Neural progenitor cell (in vitro differentiated cells): Measurements from ENCODE around the gene KCNQ1. TPM values are rescaled to one million over a fixed set of nuclear protein-coding genes. Genes with fewer than 3 reads are reported as not detected.

Experiments used
- DNase-seq: peaks from one replicate; pipeline ENCODE4 v3.0.0-alpha.2; 2016; ENCODE audit warnings: low spot score
- H2AFZ ChIP-seq: fragments of 200-600 bp; sonication (generic); replicated peaks from 2 replicates; pipeline ENCODE4 v1.6.1; 2016; ENCODE audit warnings: antibody characterized with exemption
- H3F3A ChIP-seq: fragments of 200-600 bp; sonication (generic); 2 replicates; pipeline ENCODE4 v1.6.1; 2016; ENCODE audit warnings: antibody characterized with exemption, low read depth
- H3K27ac ChIP-seq: fragments of 200-600 bp; sonication (generic); 2 replicates; pipeline ENCODE4 v1.5.1; 2016; ENCODE audit warnings: mild to moderate bottlenecking
- H3K27me3 ChIP-seq: fragments of 200-600 bp; sonication (generic); 2 replicates; pipeline ENCODE4 v1.6.1; 2016; ENCODE audit warnings: mild to moderate bottlenecking, moderate library complexity
- H3K36me3 ChIP-seq: fragments of 200-600 bp; sonication (generic); 2 replicates; pipeline ENCODE4 v1.5.1; 2016
- H3K4me1 ChIP-seq: fragments of 200-600 bp; sonication (generic); 2 replicates; pipeline ENCODE4 v1.6.1; 2016; ENCODE audit warnings: mixed run types
- H3K4me2 ChIP-seq: fragments of 200-600 bp; sonication (generic); 2 replicates; pipeline ENCODE4 v1.6.1; 2016
- H3K4me3 ChIP-seq: fragments of 200-600 bp; sonication (generic); 2 replicates; pipeline ENCODE4 v1.5.1; 2016
- H3K79me2 ChIP-seq: fragments of 200-600 bp; sonication (generic); 2 replicates; pipeline ENCODE4 v1.6.1; 2016; ENCODE audit warnings: low read depth
- H3K9ac ChIP-seq: fragments of 200-600 bp; sonication (generic); 2 replicates; pipeline ENCODE4 v1.6.1; 2016
- H3K9me3 ChIP-seq: fragments of 200-600 bp; sonication (generic); 2 replicates; pipeline ENCODE4 v1.5.1; 2016; ENCODE audit warnings: low read depth
- H4K20me1 ChIP-seq: fragments of 200-600 bp; sonication (generic); 2 replicates; pipeline ENCODE4 v1.6.1; 2016; ENCODE audit warnings: low read depth
- H3K27ac Mint-ChIP-seq: 3 replicates; pipeline ENCODE4 v1.8.0; 2021; ENCODE audit warnings: mixed read lengths
- H3K27me3 Mint-ChIP-seq: 2 replicates; pipeline ENCODE4 v1.8.0; 2022; ENCODE audit warnings: low read depth, mild to moderate bottlenecking, inconsistent platforms, moderate library complexity, mixed read lengths; ENCODE audit not compliant: insufficient read depth
- H3K36me3 Mint-ChIP-seq: 3 replicates; pipeline ENCODE4 v1.8.0; 2021; ENCODE audit warnings: mixed read lengths
- H3K4me1 Mint-ChIP-seq: 3 replicates; pipeline ENCODE4 v1.8.0; 2021; ENCODE audit warnings: mixed read lengths
- H3K4me3 Mint-ChIP-seq: 3 replicates; pipeline ENCODE4 v1.8.0; 2021; ENCODE audit warnings: mild to moderate bottlenecking, moderate library complexity, mixed read lengths
- H3K9me3 Mint-ChIP-seq: 3 replicates; pipeline ENCODE4 v1.8.0; 2020; ENCODE audit warnings: mixed read lengths
- CTCF ChIP-seq: fragments of 200-600 bp; sonication (generic); IDR thresholded peaks from 2 replicates; pipeline ENCODE4 v1.5.1; 2017; ENCODE audit warnings: antibody characterized with exemption, mild to moderate bottlenecking
- EZH2 ChIP-seq: fragments of 200-600 bp; sonication (generic); IDR thresholded peaks from 2 replicates; pipeline ENCODE4 v1.6.1; 2017; ENCODE audit warnings: antibody characterized with exemption, mild to moderate bottlenecking, moderate library complexity
- EZH2phosphoT487 ChIP-seq: fragments of 200-600 bp; sonication (generic); IDR thresholded peaks from 2 replicates; pipeline ENCODE4 v1.6.1; 2017; ENCODE audit warnings: antibody characterized with exemption
- total RNA-seq: library from RNA; depleted of rRNA; stranded (reverse); fragments of >200 nt; gene quantifications from 2 replicates; pipeline ENCODE4 v1.2.3, GENCODE V29; 2015; ENCODE audit warnings: low replicate concordance

Gene KCNQ1
- total RNA-seq, 1 donor from 2014 or later = 0.11 TPM

- Histone ChIP-seq H3K79me2 (no peaks in the 10 kb centered on the region), H3F3A (no peaks in the 10 kb centered on the region), H3K36me3 (no peaks in the 10 kb centered on the region), H3K9ac (no peak overlapping the region), H4K20me1 (no peaks in the 10 kb centered on the region), H3K4me2 (no peak overlapping the region), H3K9me3 (no peaks in the 10 kb centered on the region), H3K4me3 (no peak overlapping the region), H3K27me3 (no peaks in the 10 kb centered on the region), H3K27ac (no peak overlapping the region), H2AFZ (no peak overlapping the region), H3K4me1 (no peaks in the 10 kb centered on the region)
- H3K9me3 Mint-ChIP-seq = no peaks in the 10 kb centered on the region
- TF ChIP-seq EZH2 (no peak), EZH2phosphoT487 (no peak), CTCF (no peak)
- no peaks in the 10 kb centered on the region for H3K4me1 Mint-ChIP-seq
- H3K27ac Mint-ChIP-seq = no peak overlapping the region
- peaks cover 1% of the 10 kb centered on the region for H3K36me3 Mint-ChIP-seq
- H3K27me3 Mint-ChIP-seq = peaks cover 8% of the 10 kb centered on the region
- H3K4me3 Mint-ChIP-seq = no peak overlapping the region
- no peak for DNase-seq
Observed at GRCh38 chr11:2408671-2409070, 36.1 kb upstream of the KCNQ1 start.

- H3K9me3 Mint-ChIP-seq = no peaks in the 10 kb centered on the region
- Histone ChIP-seq H3K4me1 (no peaks in the 10 kb centered on the region), H3K79me2 (no peaks in the 10 kb centered on the region), H3K27ac (no peak overlapping the region), H3K4me2 (no peak overlapping the region), H3K9me3 (no peaks in the 10 kb centered on the region), H3K4me3 (no peak overlapping the region), H3K36me3 (no peaks in the 10 kb centered on the region), H3K9ac (peak overlapping the region; percentile 32), H4K20me1 (no peaks in the 10 kb centered on the region), H3K27me3 (no peaks in the 10 kb centered on the region), H3F3A (no peaks in the 10 kb centered on the region), H2AFZ (no peak overlapping the region)
- no peak for TF ChIP-seq CTCF
- TF ChIP-seq EZH2phosphoT487 = no peak
- no peak for TF ChIP-seq EZH2
- H3K36me3 Mint-ChIP-seq = no peaks in the 10 kb centered on the region
- DNase-seq = no peak
- peaks cover 8% of the 10 kb centered on the region for H3K27me3 Mint-ChIP-seq
- no peak overlapping the region for H3K4me3 Mint-ChIP-seq
- no peak overlapping the region for H3K27ac Mint-ChIP-seq
- H3K4me1 Mint-ChIP-seq = no peaks in the 10 kb centered on the region
Observed at GRCh38 chr11:2409126-2409525, 35.7 kb upstream of the KCNQ1 start.

GRCh38 chr11:2409611-2410468 lies 35.0 kb upstream of the KCNQ1 start:
- H3K4me1 Mint-ChIP-seq = no peaks in the 10 kb centered on the region
- no peak for DNase-seq
- H3K9me3 Mint-ChIP-seq = no peaks in the 10 kb centered on the region
- no peaks in the 10 kb centered on the region for H3K9me3 ChIP-seq
- no peak overlapping the region for H3K4me3 ChIP-seq
- no peaks in the 10 kb centered on the region for H3K79me2 ChIP-seq
- H3K36me3 Mint-ChIP-seq = no peaks in the 10 kb centered on the region
- no peak overlapping the region for H3K27ac Mint-ChIP-seq
- TF ChIP-seq EZH2phosphoT487 (no peak), CTCF (no peak)
- no peak overlapping the region for H3K4me2 ChIP-seq
- no peaks in the 10 kb centered on the region for H3F3A ChIP-seq
- peaks cover 7% of the 10 kb centered on the region for H3K27me3 Mint-ChIP-seq
- no peaks in the 10 kb centered on the region for H3K36me3 ChIP-seq
- no peak overlapping the region for H3K27ac ChIP-seq
- no peak overlapping the region for H2AFZ ChIP-seq
- H4K20me1 ChIP-seq = no peaks in the 10 kb centered on the region
- no peak overlapping the region for H3K9ac ChIP-seq
- no peaks in the 10 kb centered on the region for H3K4me1 ChIP-seq
- H3K27me3 ChIP-seq = no peaks in the 10 kb centered on the region
- no peak overlapping the region for H3K4me3 Mint-ChIP-seq
